Muscle of leg (tissue), 11 donors: ENCODE data around the gene CTNND2. TPM values are rescaled to one million over a fixed set of nuclear protein-coding genes. Genes with fewer than 3 reads are reported as not detected.

ENCODE experiments used
- DNase-seq: peaks from one replicate; pipeline ENCODE4 v3.0.0; 2013
- H3K27ac ChIP-seq: one replicate; pipeline ENCODE4 v1.5.1; 2013; ENCODE audit warnings: mild to moderate bottlenecking, low read length, control low read depth
- H3K27me3 ChIP-seq: one replicate; pipeline ENCODE4 v1.6.1; 2013; ENCODE audit warnings: low read length; ENCODE audit not compliant: control insufficient read depth, insufficient read depth
- H3K36me3 ChIP-seq: one replicate; pipeline ENCODE4 v1.6.1; 2013; ENCODE audit warnings: low read length; ENCODE audit not compliant: control insufficient read depth, insufficient read depth
- H3K4me1 ChIP-seq: one replicate; pipeline ENCODE4 v1.6.1; 2013; ENCODE audit warnings: low read length; ENCODE audit not compliant: control insufficient read depth, insufficient read depth
- H3K4me3 ChIP-seq: one replicate; pipeline ENCODE4 v1.5.1; 2013; ENCODE audit warnings: low read length, control low read depth
- H3K9me3 ChIP-seq: replicated peaks from 2 replicates; pipeline ENCODE4 v1.6.1; 2013; ENCODE audit warnings: low read depth, low read length; ENCODE audit not compliant: control insufficient read depth
- whole genome bisulfite sequencing: methylation state at CpG from one replicate; pipeline ENCODE4 v1.1.5; 2013; ENCODE audit warnings: missing lambda C conversion rate; ENCODE audit not compliant: insufficient coverage; 5-methylcytosine and 5-hydroxymethylcytosine counted together
- polyA plus RNA-seq, 8 donors: library from polyadenylated mRNA; unstranded; fragments of 120-200 nt; gene quantifications; one replicate each; pipeline versions ENCODE4 v1.2.1 to v1.2.3, GENCODE V29; 2013; ENCODE audit warnings: inconsistent platforms in 1 of 8, low replicate concordance in 1 of 8; ENCODE audit not compliant: insufficient read length in 8 of 8, insufficient read depth in 1 of 8
- total RNA-seq: library from RNA; stranded (reverse); fragments of 120-200 nt; gene quantifications from one replicate; pipeline ENCODE4 v1.2.4, GENCODE V29; 2013

The CTNND2 gene
- total and polyA plus RNA-seq, 9 donors = 0.48 to 1.0 (median 0.71) TPM

DNA sequence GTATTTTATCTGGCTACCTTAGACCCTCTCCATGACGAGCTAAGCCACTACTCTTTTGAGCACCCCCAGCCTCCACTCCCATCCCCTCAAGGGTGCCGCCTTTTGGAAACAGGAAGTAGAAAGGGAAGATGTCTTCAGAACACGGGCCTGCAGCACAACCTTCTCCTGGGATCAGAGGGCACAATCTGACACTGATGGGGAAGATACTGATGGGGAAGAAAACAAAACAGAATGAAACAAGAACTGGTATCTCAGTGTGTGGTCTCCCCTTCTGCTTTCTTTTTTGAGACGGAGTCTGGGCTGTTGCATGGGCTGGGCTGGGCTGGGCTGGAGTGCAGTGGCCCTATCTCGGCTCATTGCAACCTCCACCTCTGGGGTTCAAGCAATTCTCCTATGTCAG lies 603.5 kb downstream of the CTNND2 start:
- Histone ChIP-seq H3K27me3 (no peaks in the 10 kb centered on the region), H3K9me3 (no peaks in the 10 kb centered on the region), H3K36me3 (no peaks in the 10 kb centered on the region), H3K27ac (no peak overlapping the region), H3K4me3 (no peak overlapping the region), H3K4me1 (no peaks in the 10 kb centered on the region)
- 55% methylated on average over 1 of the region's 5 CpGs for WGBS
- DNase-seq = no peak

DNA sequence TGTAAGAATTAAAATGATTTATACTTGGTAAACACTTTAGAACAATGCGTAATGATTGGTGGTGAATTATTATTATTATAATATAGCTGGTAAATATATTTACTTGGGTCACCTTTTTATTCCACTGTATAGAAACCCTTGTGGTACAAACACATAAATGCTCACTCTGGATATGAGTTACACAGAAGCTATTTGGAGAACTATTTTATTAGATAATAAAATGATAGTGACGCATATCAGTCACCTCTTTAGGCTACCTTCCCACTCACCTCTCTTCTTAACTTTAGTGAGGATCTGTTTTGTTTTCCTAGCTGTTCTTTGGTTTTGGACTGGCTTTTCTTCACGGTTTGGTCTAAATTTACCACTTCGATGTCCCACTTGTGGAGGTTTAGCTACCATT lies 605.4 kb downstream of the CTNND2 start:
- Histone ChIP-seq H3K36me3 (no peaks in the 10 kb centered on the region), H3K4me1 (no peaks in the 10 kb centered on the region), H3K27ac (no peak overlapping the region), H3K9me3 (no peaks in the 10 kb centered on the region), H3K4me3 (no peak overlapping the region), H3K27me3 (no peaks in the 10 kb centered on the region)
- no peak for DNase-seq
- 90% methylated on average over 2 of the region's 4 CpGs for WGBS

DNA sequence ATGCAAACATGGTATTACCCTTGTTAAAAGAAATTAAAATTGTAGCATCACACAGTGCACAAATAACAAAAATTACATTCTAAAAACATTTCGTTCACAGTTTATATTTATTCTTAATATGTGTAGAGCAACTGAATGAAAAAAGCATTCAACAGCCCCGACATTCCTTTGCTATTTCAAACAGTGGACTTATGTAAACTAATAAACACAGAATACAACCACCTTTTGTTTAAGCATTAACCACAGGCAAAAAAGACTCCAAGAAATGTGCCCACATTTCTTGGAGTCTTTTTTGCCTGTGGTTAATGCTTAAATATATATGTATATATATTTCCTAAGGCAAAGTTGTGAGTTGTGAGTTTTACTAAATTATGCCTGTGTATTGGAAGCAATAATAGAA lies 610.7 kb downstream of the CTNND2 start:
- H3K9me3 ChIP-seq = no peaks in the 10 kb centered on the region
- H3K27ac ChIP-seq = no peak overlapping the region
- WGBS = no CpG with 5 or more reads among the region's 2 CpGs
- H3K4me3 ChIP-seq = no peak overlapping the region
- no peaks in the 10 kb centered on the region for H3K4me1 ChIP-seq
- H3K36me3 ChIP-seq = no peaks in the 10 kb centered on the region
- DNase-seq = no peak
- no peaks in the 10 kb centered on the region for H3K27me3 ChIP-seq

DNA sequence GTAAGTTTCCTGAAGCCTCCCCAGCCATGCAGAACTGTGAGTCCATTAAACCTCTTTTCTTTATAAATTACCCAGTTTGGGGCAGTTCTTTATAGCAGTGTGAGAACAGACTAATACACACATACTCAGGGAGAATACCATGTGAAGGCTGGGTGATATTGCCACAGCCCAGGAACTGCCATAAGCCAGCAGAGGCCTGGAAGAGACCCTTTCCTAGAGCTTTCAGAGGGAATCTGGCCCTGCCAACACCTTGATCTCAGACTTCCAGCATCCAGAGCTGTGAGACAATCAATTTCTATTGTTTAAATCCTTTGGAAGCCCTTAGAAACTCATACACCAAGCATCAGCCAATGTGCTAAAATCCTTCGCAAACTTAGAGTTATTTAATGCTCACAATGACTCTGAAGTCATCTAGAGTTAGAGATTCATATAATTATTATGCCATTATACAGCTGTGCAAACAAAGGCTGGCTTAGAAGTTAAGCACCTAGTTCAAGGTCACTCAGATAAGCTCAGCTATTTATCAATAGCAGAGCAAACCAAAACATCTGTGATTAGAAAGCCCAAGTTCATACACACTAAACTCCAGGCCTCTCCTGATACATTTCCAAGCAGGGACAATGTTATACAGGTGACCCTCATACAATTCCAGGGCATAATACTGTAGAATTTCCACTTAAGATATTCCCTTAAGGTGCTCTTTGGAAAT lies 611.4 kb downstream of the CTNND2 start:
- no peaks in the 10 kb centered on the region for H3K9me3 ChIP-seq
- H3K27ac ChIP-seq = no peak overlapping the region
- no peaks in the 10 kb centered on the region for H3K4me1 ChIP-seq
- no CpG with 5 or more reads among the region's 1 CpG for WGBS
- H3K4me3 ChIP-seq = no peak overlapping the region
- H3K36me3 ChIP-seq = no peaks in the 10 kb centered on the region
- no peaks in the 10 kb centered on the region for H3K27me3 ChIP-seq
- DNase-seq = no peak

DNA sequence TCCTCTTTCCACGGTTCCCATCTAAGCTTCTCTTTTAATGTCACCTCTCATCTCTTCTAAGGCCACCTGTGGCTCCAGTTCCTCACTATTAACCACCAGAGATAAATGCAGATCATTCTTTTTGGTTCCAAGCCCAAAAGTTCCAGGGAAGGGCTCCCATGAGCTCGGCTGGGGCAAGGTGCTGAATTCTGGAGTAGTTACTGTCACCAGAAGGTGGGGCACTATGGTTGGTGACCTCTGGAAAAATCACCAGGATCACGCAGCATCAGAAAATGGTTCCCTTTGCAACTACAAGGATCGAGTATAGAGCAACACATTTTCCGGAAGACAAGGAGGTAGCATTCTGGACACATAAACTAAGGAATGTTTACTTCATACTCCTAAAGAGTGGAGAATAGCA lies 614.5 kb downstream of the CTNND2 start:
- Histone ChIP-seq H3K36me3 (no peaks in the 10 kb centered on the region), H3K27ac (no peak overlapping the region), H3K4me1 (no peaks in the 10 kb centered on the region), H3K9me3 (no peaks in the 10 kb centered on the region), H3K4me3 (no peak overlapping the region), H3K27me3 (no peaks in the 10 kb centered on the region)
- WGBS = 40% methylated on average over 1 of the region's 5 CpGs
- DNase-seq = no peak

DNA sequence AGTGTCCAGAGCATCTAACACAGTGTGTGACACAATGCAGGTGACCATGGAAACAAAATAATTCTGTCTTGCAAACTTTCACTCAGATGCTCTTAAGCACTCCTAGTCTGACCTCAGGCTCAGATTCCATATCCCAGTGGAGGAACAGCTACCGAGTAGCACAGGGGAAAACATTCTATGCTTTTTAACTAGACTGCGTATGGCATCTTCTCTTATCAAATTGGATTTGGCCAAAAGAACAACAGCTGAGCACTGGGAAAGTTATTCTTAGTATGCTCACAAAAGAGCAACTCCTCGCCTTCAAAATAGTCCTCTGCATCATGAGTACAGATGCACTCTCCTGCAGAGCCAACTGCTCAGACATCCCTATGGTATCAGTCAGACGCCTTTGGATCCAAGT lies 615.0 kb downstream of the CTNND2 start:
- Histone ChIP-seq H3K36me3 (no peaks in the 10 kb centered on the region), H3K27ac (no peak overlapping the region), H3K4me3 (no peak overlapping the region), H3K27me3 (no peaks in the 10 kb centered on the region), H3K9me3 (no peaks in the 10 kb centered on the region), H3K4me1 (no peaks in the 10 kb centered on the region)
- DNase-seq = no peak
- WGBS = 41% methylated on average over 4 of the region's 4 CpGs

DNA sequence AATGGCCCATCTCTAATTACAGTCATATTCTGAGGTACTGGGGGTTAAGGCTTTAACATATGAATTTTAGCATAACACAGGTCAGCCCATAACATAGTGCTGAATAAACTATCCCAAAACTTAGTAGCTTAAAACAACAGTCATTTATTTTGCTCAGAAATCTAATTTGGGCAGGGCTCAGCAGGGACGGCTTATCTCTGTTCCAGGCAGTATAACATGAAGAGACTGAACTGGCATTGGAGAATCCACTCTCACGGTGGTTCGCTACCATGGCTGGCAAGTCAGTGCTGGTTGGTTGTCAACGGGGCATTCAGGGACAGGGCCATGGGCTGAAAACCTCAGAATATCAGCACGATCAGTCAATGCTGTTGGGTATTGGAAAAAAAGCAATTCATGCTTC lies 622.4 kb downstream of the CTNND2 start:
- H3K4me1 ChIP-seq = no peaks in the 10 kb centered on the region
- H3K9me3 ChIP-seq = peaks cover 6% of the 10 kb centered on the region
- H3K4me3 ChIP-seq = no peak overlapping the region
- no peaks in the 10 kb centered on the region for H3K27me3 ChIP-seq
- no peaks in the 10 kb centered on the region for H3K36me3 ChIP-seq
- DNase-seq = no peak
- H3K27ac ChIP-seq = no peak overlapping the region
- WGBS = 98% methylated on average over 5 of the region's 5 CpGs

DNA sequence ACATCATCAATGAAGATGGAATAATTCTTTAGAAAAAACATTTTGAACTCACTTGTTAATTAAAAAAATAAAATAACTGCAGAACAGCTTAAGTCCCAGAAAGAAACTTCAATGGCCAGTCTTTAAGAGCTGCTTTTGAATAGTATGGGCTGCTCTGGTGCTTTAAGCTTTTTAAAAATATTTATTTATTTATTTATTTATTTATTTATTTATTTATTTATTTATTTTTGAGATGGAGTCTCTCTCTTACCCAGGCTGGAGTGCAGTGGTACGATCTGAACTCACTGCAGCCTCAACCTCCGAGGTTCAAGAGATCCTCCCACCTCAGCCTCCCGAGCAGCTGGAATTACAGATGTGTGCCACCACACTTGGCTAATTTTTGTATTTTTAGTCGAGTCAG lies 626.9 kb downstream of the CTNND2 start:
- H3K4me1 ChIP-seq = no peaks in the 10 kb centered on the region
- DNase-seq = no peak
- no peak overlapping the region for H3K4me3 ChIP-seq
- H3K27ac ChIP-seq = no peak overlapping the region
- 94% methylated on average over 4 of the region's 4 CpGs for WGBS
- peaks cover 4% of the 10 kb centered on the region for H3K9me3 ChIP-seq
- no peaks in the 10 kb centered on the region for H3K27me3 ChIP-seq
- H3K36me3 ChIP-seq = no peaks in the 10 kb centered on the region

DNA sequence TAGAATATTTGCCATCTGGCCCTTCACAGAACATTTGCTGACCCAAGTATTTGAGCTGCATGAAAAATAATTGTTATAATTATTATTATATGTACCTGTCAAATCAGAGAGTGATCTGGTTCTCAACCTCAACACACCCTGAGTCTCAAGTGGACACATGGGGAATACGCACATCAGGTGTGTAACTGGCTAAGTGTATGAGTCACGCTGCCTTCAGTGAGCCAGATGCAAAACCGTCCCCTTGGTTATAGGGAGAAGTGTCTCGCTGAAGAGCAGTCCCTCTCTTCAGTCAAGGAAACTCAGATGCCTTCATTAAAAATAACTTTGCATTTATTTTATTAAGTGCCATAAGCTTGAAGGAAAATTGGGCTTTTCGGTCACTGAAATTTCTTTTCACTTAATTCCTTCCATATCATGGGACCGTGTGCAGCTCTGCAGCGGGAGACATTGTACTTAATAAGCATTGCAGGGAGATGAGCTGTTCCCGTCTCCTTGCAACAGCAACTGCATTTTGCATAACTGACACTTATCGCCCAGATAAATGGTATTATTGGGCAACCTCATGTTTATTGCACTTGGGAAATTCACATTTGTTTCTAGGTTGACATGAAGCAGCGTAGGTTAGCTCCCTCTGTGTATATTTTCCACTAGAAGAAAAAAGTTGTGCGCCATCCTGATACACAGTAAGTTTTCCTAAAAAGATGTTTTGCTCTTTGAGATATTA lies 630.9 kb downstream of the CTNND2 start:
- 77% methylated on average over 4 of the region's 11 CpGs for WGBS
- no peak overlapping the region for H3K27ac ChIP-seq
- no peaks in the 10 kb centered on the region for H3K27me3 ChIP-seq
- no peak for DNase-seq
- no peaks in the 10 kb centered on the region for H3K4me1 ChIP-seq
- no peak overlapping the region for H3K4me3 ChIP-seq
- no peaks in the 10 kb centered on the region for H3K36me3 ChIP-seq
- no peaks in the 10 kb centered on the region for H3K9me3 ChIP-seq

DNA sequence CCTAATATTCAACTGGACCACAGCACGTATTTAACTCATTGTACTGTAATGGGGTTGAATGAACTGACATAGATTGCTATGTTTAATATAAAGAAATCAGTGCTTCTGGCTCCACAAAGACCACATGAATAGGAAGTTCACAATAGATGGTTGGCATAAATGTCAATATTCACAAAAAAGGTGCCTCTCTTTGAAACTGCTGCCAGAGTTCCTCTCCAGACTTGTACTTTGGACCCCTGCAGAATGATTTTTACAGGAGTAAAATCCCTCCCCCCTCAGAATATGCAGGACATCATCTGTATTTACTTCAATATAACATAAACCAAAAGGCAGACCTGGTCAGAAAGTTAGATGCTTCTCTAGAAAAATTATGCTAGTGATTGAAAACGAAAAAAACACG lies 634.7 kb downstream of the CTNND2 start:
- no CpG with 5 or more reads among the region's 3 CpGs for WGBS
- Histone ChIP-seq H3K27ac (no peak overlapping the region), H3K36me3 (no peaks in the 10 kb centered on the region), H3K4me3 (no peak overlapping the region), H3K27me3 (no peaks in the 10 kb centered on the region), H3K9me3 (no peaks in the 10 kb centered on the region), H3K4me1 (no peaks in the 10 kb centered on the region)
- no peak for DNase-seq
